HEK293 (cell line): Measurements from ENCODE around the gene LSM3.

Experiments used
- CTCF ChIA-PET: fragments of 350-600 bp; formaldehyde crosslinking; extraction: SDS; loops from one replicate; lab custom pipeline; 2021; ENCODE audit warnings: antibody characterized with exemption; lab: Yijun Ruan, JAX
- POLR2A ChIA-PET: fragments of 300-600 bp; formaldehyde crosslinking; extraction: SDS; loops from one replicate; lab custom pipeline; 2020; ENCODE audit warnings: antibody characterized with exemption, inconsistent platforms; lab: Yijun Ruan, JAX
- H3K27ac ChIP-seq: fragments of 200-500 bp; sonication (Bioruptor generic); 2 replicates; pipeline ENCODE4 v1.5.1; 2014; ENCODE audit warnings: low read depth, low read length, control low read depth, inconsistent platforms; ENCODE audit errors: extremely low read depth
- H3K36me3 ChIP-seq, 2 experiments: fragments of 200-500 bp in 1 of 2; sonication (Bioruptor generic) in 1 of 2; 1 replicate in 1 of 2; 2 replicates in 1 of 2; pipeline ENCODE4 v1.5.1; 2014 to 2017; ENCODE audit warnings: inconsistent platforms in 2 of 2, low read length in 2 of 2; ENCODE audit not compliant: control insufficient read depth in 2 of 2, insufficient read depth in 1 of 2
- H3K4me1 ChIP-seq: fragments of 200-500 bp; sonication (Bioruptor generic); 2 replicates; pipeline ENCODE4 v1.5.1; 2014; ENCODE audit warnings: mild to moderate bottlenecking, low read length, inconsistent platforms; ENCODE audit not compliant: control insufficient read depth, insufficient read depth
- H3K4me3 ChIP-seq: 2 replicates; pipeline ENCODE4 v1.5.1; 2011; ENCODE audit warnings: low read depth, mild to moderate bottlenecking, control low read depth, low read length, moderate library complexity
- H3K9me3 ChIP-seq: fragments of 200-500 bp; sonication (Bioruptor generic); 2 replicates; pipeline ENCODE4 v1.5.1; 2014; ENCODE audit warnings: low read depth, low read length, inconsistent platforms; ENCODE audit not compliant: control insufficient read depth, insufficient read depth
- BCL11A ChIP-seq: fragments of 450-650 bp; formaldehyde crosslinking; IDR thresholded peaks from 2 replicates; pipeline ENCODE4 v1.5.1; 2016; ENCODE audit warnings: low read depth, missing biosample characterization, missing genetic modification characterization
- KLF7 ChIP-seq: fragments of 450-650 bp; formaldehyde crosslinking; IDR thresholded peaks from 2 replicates; pipeline ENCODE4 v1.5.1; 2016; ENCODE audit warnings: missing biosample characterization, missing genetic modification characterization, borderline replicate concordance
- RBAK ChIP-seq: fragments of 450-650 bp; formaldehyde crosslinking; IDR thresholded peaks from 2 replicates; pipeline ENCODE4 v1.5.1; 2016; ENCODE audit warnings: missing biosample characterization, missing genetic modification characterization
- REST ChIP-seq: fragments of 450-650 bp; formaldehyde crosslinking; IDR thresholded peaks from 2 replicates; pipeline ENCODE4 v1.5.1; 2016; ENCODE audit warnings: missing biosample characterization, missing genetic modification characterization
- YY2 ChIP-seq: fragments of 450-650 bp; formaldehyde crosslinking; IDR thresholded peaks from 2 replicates; pipeline ENCODE4 v1.5.1; 2016; ENCODE audit warnings: missing biosample characterization, missing genetic modification characterization
- ZBTB44 ChIP-seq: fragments of 450-650 bp; IDR thresholded peaks from 2 replicates; pipeline ENCODE4 v1.5.1; 2018; ENCODE audit warnings: missing biosample characterization, mild to moderate bottlenecking, missing genetic modification characterization
- ZFHX2 ChIP-seq: fragments of 450-650 bp; formaldehyde crosslinking; conservative IDR thresholded peaks from 2 replicates; pipeline ENCODE4 v1.5.1; 2016; ENCODE audit warnings: missing biosample characterization, missing genetic modification characterization
- ZFP69B ChIP-seq: fragments of 450-650 bp; formaldehyde crosslinking; IDR thresholded peaks from 2 replicates; pipeline ENCODE4 v1.5.1; 2016; ENCODE audit warnings: missing biosample characterization, missing genetic modification characterization
- ZIC2 ChIP-seq: fragments of 450-650 bp; formaldehyde crosslinking; IDR thresholded peaks from 2 replicates; pipeline ENCODE4 v1.5.1; 2016; ENCODE audit warnings: missing biosample characterization, missing genetic modification characterization
- ZNF10 ChIP-seq: fragments of 450-650 bp; formaldehyde crosslinking; IDR thresholded peaks from 2 replicates; pipeline ENCODE4 v1.5.1; 2017; ENCODE audit warnings: missing biosample characterization, missing genetic modification characterization
- ZNF114 ChIP-seq: fragments of 450-650 bp; formaldehyde crosslinking; IDR thresholded peaks from 2 replicates; pipeline ENCODE4 v1.5.0; 2017; ENCODE audit warnings: missing biosample characterization, missing genetic modification characterization
- ZNF138 ChIP-seq: fragments of 450-650 bp; formaldehyde crosslinking; IDR thresholded peaks from 2 replicates; pipeline ENCODE4 v1.5.1; 2016; ENCODE audit warnings: missing biosample characterization, missing genetic modification characterization, borderline replicate concordance
- ZNF157 ChIP-seq: fragments of 450-650 bp; formaldehyde crosslinking; IDR thresholded peaks from 2 replicates; pipeline ENCODE4 v1.5.1; 2016; ENCODE audit warnings: missing biosample characterization, missing genetic modification characterization
- ZNF174 ChIP-seq: fragments of 450-650 bp; formaldehyde crosslinking; IDR thresholded peaks from 2 replicates; pipeline ENCODE4 v1.5.0; 2017; ENCODE audit warnings: missing biosample characterization, mild to moderate bottlenecking, missing genetic modification characterization
- ZNF26 ChIP-seq: fragments of 450-650 bp; formaldehyde crosslinking; IDR thresholded peaks from 2 replicates; pipeline ENCODE4 v1.5.1; 2016; ENCODE audit warnings: missing biosample characterization, missing genetic modification characterization
- ZNF324 ChIP-seq: fragments of 450-650 bp; formaldehyde crosslinking; IDR thresholded peaks from 2 replicates; pipeline ENCODE4 v1.5.1; 2016; ENCODE audit warnings: missing biosample characterization, missing genetic modification characterization
- ZNF341 ChIP-seq: fragments of 450-650 bp; formaldehyde crosslinking; IDR thresholded peaks from 2 replicates; pipeline ENCODE4; 2016; ENCODE audit warnings: low read depth, missing biosample characterization, missing genetic modification characterization
- ZNF548 ChIP-seq: fragments of 450-650 bp; formaldehyde crosslinking; IDR thresholded peaks from 2 replicates; pipeline ENCODE4 v1.5.1; 2016; ENCODE audit warnings: missing biosample characterization, missing genetic modification characterization
- ZNF561 ChIP-seq: fragments of 450-650 bp; IDR thresholded peaks from 2 replicates; pipeline ENCODE4 v1.5.1; 2018; ENCODE audit warnings: missing biosample characterization, missing genetic modification characterization, borderline replicate concordance
- ZNF701 ChIP-seq: fragments of 450-650 bp; formaldehyde crosslinking; IDR thresholded peaks from 2 replicates; pipeline ENCODE4 v1.5.1; 2016; ENCODE audit warnings: missing biosample characterization, missing genetic modification characterization
- ZNF777 ChIP-seq: fragments of 450-650 bp; formaldehyde crosslinking; IDR thresholded peaks from 2 replicates; pipeline ENCODE4 v1.5.1; 2017; ENCODE audit warnings: missing biosample characterization, missing genetic modification characterization, borderline replicate concordance
- ZNF785 ChIP-seq: fragments of 450-650 bp; formaldehyde crosslinking; IDR thresholded peaks from 2 replicates; pipeline ENCODE4 v1.5.1; 2016; ENCODE audit warnings: missing biosample characterization, missing genetic modification characterization

Gene LSM3

GRCh38 chr3:14231145-14231990 is 52.8 kb downstream of the LSM3 start:
- no peaks in the 10 kb centered on the region for H3K36me3 ChIP-seq
- no peaks in the 10 kb centered on the region for H3K9me3 ChIP-seq
- no peak overlapping the region for H3K27ac ChIP-seq
- CTCF ChIA-PET = interaction anchor here (1.0 to 2.8 kb wide), 4 partner anchors 27 to 335 kb away, joined by 4 to 17 read pairs (median 6); no protein-coding TSS in a partner anchor
- H3K4me1 ChIP-seq = no peaks in the 10 kb centered on the region
- POLR2A ChIA-PET = no interaction called here
- no peak overlapping the region for H3K4me3 ChIP-seq
- TF ChIP-seq ZIC2 (tag by site-specific recombination) = no peak
- TF ChIP-seq ZNF174 (tag by site-specific recombination) = no peak
- TF ChIP-seq ZBTB44 (tag by site-specific recombination) = no peak

GRCh38 chr3:14231998-14232501 is 53.4 kb downstream of the LSM3 start:
- Histone ChIP-seq H3K36me3 (no peaks in the 10 kb centered on the region), H3K27ac (no peak overlapping the region), H3K4me1 (no peaks in the 10 kb centered on the region), H3K9me3 (no peaks in the 10 kb centered on the region), H3K4me3 (no peak overlapping the region)
- ChIA-PET CTCF (interaction anchor here (0.9 to 2.8 kb wide), 5 partner anchors 28 to 336 kb away, joined by 4 to 17 read pairs (median 5); no protein-coding TSS in a partner anchor), POLR2A (no interaction called here)
- TF ChIP-seq KLF7 (tag by site-specific recombination) (no peak), ZFP69B (no peak), ZNF157 (tag by site-specific recombination) (no peak), ZNF138 (no peak), ZNF10 (tag by site-specific recombination) (no peak), ZNF26 (tag by site-specific recombination) (no peak), BCL11A (tag by site-specific recombination) (no peak), YY2 (tag by site-specific recombination) (no peak), ZNF777 (tag by site-specific recombination) (no peak), ZNF341 (tag by site-specific recombination) (no peak), REST (tag by site-specific recombination) (no peak), ZFHX2 (tag by site-specific recombination) (no peak), ZNF785 (no peak), ZNF324 (tag by site-specific recombination) (no peak), ZNF701 (tag by site-specific recombination) (no peak), RBAK (no peak), ZNF548 (tag by site-specific recombination) (no peak), ZNF114 (tag by site-specific recombination) (no peak), ZNF561 (no peak)
